ENCODE results near the gene PDAP1.
A peak's percentile ranks its signal among the peaks of the same experiment; 100 is the strongest.

DNA sequence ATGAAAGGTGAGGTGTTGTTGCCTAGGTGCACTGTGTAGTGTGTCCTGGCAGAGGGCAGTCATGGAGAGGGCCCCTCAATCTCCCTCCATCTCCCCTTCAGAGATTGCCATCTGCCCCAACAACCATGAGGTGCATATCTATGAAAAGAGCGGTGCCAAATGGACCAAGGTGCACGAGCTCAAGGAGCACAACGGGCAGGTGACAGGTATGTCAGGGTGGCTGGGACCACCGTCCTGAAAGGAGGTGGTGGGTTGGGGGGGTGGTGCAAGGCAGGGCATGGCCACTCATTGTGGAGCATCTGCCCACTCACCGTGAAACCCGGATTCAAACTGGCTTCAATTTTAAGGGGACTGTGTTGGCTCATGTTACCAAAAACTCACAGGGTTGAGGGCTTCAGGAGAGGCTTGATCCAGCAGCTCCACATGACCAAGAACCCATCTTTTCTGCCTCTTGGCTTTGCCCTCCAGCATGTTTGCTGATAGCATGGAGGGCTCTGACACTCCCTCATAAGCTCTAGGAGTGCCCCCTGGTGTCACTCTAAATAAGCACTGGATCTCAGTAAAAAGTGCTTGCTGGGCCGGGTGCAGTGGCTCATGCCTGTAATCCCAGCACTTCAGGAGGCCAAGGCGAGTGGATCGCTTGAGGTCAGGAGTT is 21.7 kb downstream of the PDAP1 start:
- TF ChIP-seq, protein P1, sequence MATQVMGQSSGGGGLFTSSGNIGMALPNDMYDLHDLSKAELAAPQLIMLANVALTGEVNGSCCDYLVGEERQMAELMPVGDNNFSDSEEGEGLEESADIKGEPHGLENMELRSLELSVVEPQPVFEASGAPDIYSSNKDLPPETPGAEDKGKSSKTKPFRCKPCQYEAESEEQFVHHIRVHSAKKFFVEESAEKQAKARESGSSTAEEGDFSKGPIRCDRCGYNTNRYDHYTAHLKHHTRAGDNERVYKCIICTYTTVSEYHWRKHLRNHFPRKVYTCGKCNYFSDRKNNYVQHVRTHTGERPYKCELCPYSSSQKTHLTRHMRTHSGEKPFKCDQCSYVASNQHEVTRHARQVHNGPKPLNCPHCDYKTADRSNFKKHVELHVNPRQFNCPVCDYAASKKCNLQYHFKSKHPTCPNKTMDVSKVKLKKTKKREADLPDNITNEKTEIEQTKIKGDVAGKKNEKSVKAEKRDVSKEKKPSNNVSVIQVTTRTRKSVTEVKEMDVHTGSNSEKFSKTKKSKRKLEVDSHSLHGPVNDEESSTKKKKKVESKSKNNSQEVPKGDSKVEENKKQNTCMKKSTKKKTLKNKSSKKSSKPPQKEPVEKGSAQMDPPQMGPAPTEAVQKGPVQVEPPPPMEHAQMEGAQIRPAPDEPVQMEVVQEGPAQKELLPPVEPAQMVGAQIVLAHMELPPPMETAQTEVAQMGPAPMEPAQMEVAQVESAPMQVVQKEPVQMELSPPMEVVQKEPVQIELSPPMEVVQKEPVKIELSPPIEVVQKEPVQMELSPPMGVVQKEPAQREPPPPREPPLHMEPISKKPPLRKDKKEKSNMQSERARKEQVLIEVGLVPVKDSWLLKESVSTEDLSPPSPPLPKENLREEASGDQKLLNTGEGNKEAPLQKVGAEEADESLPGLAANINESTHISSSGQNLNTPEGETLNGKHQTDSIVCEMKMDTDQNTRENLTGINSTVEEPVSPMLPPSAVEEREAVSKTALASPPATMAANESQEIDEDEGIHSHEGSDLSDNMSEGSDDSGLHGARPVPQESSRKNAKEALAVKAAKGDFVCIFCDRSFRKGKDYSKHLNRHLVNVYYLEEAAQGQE (IDR thresholded peaks at IDR 0.05) = no peak
- TF ChIP-seq, protein P2, sequence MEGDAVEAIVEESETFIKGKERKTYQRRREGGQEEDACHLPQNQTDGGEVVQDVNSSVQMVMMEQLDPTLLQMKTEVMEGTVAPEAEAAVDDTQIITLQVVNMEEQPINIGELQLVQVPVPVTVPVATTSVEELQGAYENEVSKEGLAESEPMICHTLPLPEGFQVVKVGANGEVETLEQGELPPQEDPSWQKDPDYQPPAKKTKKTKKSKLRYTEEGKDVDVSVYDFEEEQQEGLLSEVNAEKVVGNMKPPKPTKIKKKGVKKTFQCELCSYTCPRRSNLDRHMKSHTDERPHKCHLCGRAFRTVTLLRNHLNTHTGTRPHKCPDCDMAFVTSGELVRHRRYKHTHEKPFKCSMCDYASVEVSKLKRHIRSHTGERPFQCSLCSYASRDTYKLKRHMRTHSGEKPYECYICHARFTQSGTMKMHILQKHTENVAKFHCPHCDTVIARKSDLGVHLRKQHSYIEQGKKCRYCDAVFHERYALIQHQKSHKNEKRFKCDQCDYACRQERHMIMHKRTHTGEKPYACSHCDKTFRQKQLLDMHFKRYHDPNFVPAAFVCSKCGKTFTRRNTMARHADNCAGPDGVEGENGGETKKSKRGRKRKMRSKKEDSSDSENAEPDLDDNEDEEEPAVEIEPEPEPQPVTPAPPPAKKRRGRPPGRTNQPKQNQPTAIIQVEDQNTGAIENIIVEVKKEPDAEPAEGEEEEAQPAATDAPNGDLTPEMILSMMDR (IDR thresholded peaks at IDR 0.05; ENCODE audit: low read depth, low read length, missing input control) = no peak
- TF ChIP-seq HNF4A (conservative IDR thresholded peaks at IDR 0.05) = no peak
- TF ChIP-seq FOXA1 (IDR thresholded peaks at IDR 0.05) = no peak
- TF ChIP-seq, protein P3, sequence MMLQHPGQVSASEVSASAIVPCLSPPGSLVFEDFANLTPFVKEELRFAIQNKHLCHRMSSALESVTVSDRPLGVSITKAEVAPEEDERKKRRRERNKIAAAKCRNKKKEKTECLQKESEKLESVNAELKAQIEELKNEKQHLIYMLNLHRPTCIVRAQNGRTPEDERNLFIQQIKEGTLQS (IDR thresholded peaks at IDR 0.05) = no peak
- TF ChIP-seq NR2F2 (IDR thresholded peaks at IDR 0.05) = no peak
- no peak for TF ChIP-seq HNF4G (IDR thresholded peaks at IDR 0.05)
- no peak for TF ChIP-seq SP1 (IDR thresholded peaks at IDR 0.05)
- peak; percentile 53 to 68 for TF ChIP-seq RAD21 (IDR thresholded peaks at IDR 0.05)
- TF ChIP-seq, protein P4, sequence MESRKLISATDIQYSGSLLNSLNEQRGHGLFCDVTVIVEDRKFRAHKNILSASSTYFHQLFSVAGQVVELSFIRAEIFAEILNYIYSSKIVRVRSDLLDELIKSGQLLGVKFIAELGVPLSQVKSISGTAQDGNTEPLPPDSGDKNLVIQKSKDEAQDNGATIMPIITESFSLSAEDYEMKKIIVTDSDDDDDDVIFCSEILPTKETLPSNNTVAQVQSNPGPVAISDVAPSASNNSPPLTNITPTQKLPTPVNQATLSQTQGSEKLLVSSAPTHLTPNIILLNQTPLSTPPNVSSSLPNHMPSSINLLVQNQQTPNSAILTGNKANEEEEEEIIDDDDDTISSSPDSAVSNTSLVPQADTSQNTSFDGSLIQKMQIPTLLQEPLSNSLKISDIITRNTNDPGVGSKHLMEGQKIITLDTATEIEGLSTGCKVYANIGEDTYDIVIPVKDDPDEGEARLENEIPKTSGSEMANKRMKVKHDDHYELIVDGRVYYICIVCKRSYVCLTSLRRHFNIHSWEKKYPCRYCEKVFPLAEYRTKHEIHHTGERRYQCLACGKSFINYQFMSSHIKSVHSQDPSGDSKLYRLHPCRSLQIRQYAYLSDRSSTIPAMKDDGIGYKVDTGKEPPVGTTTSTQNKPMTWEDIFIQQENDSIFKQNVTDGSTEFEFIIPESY (IDR thresholded peaks at IDR 0.05) = no peak
- no peak for TF ChIP-seq TAF1 (conservative IDR thresholded peaks at IDR 0.05)
- no peak for TF ChIP-seq JUND (IDR thresholded peaks at IDR 0.05)
- no peak for TF ChIP-seq EGR1 (IDR thresholded peaks at IDR 0.05; ENCODE audit: low read depth in 2 of 2)
- TF ChIP-seq RXRA (IDR thresholded peaks at IDR 0.05) = no peak

Data from liver (tissue), 3 donors.